ENCODE measurements around the gene MYO1E.
A peak's percentile ranks its signal among the peaks of the same experiment; 100 is the strongest.
"Not testable (repeated sequence)": the region's sequence is repeated elsewhere in the genome, so short reads cannot be mapped to it uniquely, and the experiment has no call there.

The MYO1E gene

DNA sequence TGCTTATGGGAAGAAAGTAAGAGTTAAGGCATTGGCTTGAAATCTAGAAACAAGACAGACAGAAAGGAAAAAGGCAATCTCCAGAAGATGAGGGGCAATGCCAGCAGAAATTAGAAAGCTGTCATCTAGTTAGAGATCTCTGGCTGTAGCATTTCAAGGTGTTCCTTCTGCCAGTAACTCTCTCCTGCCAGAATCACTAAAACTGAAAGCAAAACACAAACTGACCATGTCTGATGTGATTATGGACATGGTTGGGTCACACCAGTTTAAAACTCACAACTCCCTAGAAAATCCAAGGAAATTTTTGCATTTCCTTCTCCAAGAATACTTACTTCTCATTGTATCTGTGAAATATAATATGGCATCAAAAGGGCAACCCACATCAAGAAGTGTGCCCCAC, 83.1 kb downstream of the MYO1E start:
- DNase-seq, result no peak

DNA sequence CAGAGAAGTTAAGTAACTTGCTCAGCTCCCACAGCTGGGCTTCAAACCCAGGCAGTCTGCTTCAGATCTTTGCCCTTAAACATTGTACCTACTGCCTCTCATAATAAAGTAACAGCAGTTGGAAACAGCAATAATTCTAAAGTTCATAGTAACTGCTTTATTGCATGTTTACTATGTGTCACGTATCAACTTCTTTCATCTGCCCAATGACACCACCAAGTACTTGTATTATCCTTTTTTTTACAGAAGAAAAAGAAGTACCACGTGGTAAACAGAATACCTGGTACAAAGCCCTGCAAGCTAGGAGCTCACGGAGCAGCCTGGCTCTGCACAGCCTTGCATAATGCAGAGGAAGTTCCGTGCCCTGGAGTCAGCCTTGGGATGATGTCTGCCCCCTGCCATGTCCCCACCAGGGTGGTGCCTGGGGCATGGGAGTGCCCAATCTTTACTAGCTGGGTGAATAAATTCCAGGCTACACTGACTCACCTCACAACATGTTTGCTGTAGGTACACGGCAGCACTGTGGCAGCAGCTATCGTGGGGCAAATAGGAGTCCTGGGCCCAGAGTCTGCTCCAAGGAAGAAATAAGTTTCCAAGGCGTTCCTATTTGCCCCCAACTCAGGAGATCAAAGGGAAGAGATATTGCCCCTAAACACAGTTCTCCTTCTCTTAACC, 88.8 kb downstream of the MYO1E start:
- DNase-seq, result peak; percentile 33

DNA sequence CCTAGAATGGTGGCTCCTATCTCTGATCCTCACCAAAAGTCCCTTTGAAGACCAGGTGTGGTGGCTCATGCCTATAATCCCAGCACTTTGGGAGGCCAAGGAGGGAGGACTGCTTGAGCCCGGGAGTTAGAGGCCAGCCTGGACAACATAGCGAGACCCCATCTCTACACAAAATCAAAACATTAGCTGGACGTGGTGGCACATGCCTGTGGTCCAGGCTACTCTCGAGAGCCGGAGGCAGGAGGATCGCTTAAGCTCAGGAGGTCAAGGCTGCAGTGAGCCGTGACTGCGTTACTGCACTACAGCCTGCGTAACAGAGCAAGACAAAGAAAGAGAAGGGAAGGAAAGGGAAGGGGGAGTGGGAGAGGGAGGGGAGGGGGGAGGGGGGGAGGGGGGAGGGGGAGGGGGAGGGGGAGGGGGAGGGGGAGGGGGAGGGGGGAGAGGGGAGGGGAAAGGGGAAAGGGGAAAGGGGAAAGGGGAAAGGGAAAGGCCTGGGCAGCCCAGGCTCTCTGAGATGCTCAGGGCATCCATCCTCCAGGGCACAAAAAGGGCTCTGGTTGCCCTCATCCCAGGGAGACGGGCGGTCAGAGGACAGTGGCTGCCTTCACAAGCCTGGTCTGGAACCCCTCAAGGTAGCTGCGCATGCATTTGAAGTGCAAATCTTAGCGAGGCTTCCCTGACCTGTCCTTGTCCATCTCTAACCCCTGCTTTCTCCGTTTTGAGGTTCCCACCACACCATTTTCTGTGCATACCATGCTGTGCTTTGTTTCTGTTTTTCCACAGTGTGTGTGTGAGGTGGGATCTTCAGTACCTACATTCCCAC, 89.9 kb downstream of the MYO1E start:
- DNase-seq, result peak; percentile 14

DNA sequence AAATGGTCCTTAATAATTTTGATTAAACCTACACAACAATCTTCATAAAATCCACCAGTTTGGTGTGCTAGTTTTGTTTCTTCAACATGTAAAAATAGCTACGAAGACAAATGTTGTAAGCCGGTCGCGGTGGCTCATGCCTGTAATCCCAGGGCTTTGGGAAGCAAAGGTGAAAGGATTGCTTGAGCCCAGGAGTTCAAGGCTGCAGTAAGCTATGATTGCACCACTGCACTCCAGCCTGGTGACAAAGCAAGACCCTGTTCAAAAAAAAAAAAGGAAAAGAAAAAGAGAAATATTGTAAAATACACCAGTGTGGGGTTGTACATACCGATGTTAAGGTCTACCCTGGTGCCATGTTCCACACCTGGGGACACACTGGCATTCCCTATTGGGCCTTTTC, 91.0 kb downstream of the MYO1E start:
- DNase-seq, result no peak

DNA sequence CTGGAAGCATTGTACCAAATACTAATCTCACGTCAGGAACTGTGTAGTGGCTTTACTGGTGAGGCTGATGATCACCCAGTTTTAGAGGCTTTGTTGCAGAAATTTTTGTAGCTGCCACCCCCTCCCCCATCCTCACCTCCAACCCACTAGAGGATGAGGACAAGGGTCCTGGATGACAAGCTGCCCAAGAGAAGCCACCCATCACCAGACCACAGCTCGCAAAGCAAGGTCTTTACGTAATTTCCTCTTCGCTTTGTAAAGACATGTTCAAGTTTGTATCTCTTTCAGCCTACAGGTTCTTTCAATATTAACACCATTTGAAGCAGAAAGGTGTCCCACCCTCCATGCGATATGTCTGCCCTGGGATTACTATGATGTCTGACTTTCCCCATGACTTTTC, 91.8 kb downstream of the MYO1E start:
- DNase-seq, result no peak

DNA sequence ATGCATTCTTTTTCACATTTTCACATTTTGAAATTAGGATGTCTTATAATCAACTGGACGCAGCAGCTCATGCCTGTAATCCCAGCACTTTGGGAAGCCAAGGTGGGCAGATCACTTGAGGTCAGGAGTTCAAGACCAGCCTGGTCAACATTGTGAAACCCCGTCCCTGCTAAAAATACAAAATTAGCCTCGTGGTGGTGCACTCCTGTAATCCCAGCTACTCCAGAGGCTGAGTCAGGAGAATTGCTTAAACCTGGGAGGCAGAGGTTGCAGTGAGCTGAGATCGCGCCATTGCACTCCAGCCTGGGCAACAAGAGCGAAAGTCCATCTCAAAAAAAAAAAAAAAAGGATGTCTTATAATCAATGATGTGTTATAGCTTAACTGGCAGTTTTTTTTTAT, 92.4 kb downstream of the MYO1E start:
- not testable (repeated sequence) for DNase-seq

DNA sequence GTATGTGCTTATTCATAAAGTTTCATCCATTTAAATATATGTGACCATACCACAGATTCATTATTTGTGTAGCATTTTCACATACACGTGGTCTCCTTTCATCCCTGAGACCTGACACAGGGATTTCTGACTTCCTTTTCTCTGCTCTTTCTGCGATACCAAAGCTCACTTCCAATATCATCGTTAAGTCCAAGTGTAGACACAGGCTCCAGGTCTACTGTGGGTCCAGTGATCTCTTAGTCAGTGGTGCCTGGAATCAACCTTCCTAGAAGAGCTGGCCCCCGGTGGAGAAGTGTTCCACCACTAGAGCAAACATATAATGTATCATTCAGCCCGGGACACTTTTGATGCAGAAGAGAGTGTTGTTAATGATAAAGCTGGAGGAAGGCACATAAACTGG, 93.6 kb downstream of the MYO1E start:
- no peak for DNase-seq

DNA sequence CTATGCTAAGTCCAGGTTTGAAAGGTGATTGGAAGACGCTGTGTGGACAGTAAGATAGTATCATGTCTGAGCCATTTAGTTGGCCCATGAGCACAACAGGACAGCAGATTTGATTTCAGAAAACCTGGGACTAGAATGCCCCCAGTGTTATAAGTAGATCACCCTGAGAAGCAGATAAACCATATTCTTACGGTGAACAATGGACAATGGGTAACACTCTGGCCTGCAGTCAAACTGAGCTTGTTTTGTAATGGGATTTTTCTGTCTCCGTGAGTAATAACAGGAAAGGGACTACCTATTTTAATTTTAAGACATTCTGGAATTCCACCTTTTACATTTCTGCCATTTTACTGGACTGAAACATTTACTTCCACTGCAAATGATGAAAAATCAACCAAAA, 94.6 kb downstream of the MYO1E start:
- no peak for DNase-seq

DNA sequence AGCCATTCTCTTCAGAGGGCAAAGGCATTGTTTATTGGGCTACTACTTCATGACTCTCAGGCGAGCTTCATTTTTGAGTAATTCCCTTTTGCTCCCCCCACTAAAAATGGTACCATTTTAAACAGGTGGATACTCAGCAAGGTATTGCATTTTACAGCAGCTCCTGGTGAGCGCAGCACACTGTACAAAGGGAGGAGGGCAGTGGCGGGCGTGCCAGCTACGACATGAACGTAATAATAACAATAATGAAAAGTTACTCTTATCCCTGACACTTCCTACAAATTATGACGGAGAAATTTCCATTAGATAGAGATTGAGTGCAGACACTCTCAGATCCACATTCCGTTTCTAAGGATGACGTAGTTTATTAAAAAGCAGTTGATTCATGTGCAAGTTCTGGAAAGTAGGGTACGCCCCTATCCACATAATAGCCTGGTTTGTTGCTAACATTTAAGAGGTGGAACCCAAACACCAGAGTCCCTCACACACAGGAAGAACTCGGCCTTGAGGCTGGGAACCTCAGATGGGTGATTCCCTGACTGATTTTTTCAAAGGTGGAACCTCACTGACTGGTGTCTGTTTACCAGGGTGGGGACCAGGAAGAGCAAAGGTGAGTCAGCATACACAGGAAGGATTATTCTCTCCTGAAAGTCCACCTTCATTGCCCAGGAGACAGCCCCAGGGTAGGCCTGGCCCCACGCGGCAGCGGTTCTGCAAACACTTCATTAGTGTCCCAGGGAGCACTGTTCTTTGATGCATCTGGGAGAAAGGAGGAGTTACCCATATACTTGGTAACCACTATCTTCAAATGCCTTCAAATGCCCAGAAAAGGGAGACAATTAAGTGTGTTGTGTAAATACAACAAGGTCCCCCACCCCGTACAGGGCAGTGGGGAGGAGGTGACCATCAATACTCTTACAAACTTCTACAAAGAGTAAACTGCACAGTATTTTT, 96.2 kb downstream of the MYO1E start:
- peak; percentile 87 for DNase-seq

DNA sequence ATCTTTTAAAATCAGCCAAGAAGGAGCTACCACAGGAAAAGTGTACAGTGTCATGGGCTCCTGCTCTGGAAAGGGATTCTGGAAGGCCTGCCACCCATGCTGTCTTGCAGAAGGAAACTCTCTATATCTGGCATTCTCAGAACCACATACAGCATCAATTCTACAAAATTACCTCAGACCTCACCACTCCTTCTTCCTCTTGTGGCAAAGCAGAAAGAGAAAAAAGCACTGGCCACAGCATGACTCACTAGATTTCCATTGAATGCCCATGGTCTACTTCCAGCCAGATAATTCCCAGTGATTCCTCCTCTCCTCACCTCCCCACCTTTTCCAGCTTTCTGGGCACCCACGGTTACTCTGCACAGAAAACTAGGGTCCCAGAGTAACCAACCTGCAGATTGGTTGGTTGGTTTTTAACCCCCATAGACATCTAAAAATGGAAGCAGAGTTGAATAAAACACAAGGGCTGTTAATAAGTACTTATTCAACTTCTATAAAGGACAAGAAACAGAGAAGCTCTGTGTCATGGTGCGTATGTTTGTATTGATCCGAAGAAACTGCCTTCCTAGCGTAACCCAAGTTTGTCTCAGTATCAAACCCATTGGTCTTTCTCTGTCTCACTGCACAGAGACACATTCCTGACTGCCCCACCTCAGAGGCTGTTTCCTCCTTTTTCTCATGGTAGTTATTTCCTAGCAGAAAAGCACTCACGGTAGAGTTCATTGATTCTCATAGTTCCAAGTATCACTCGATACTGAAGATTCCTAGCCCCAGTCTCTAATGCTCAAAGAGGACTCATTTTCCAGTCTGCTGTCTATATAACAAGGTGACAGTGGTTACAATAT, 98.3 kb downstream of the MYO1E start:
- DNase-seq, result peak; percentile 30

DNA sequence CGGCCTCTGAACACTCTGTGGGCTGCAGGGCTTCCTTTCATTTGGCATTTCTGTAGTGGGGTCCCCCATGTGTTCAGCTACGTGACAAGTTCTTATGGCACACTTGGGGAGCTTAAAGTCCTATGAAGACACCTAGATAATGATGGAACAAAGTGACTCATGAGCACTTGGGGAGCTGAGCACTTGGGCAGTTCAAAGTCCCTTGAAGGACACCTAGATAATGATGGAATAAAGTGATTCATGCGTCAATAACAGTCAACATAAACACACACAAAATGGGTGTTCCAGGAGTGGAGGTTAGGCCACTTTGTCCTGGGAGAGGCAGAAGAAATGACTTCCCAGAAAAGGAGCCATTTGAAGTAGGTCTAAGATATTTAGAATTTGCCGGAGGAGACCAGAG, 99.4 kb downstream of the MYO1E start:
- peak; percentile 36 for DNase-seq

DNA sequence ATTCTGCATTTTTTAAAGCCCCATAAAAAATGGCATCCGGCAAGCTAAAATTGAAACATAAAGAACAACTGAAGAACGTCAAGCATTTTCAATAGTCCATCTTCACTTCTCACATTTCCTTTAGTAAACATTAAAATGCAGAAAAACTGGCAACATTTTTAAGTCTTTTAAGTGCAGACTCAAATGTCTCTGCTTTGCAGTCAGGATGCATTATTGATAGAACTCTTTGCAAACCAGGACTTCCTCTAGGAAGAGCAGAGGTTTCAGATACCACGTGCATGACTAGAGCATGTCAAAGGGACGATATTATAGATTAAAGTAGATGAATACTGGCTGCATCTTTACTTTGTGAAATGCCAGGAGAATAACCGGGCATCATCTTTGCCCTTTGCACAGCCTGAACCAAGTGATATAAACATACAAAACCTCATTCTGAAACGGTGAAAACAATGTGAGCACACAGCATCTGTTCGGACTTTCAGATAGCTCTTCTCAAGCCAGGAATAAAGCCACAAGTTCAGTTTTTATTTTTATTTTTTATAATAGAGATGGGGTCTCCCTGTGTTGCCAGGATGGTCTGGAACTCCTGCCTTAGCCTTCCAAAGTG, 101.0 kb downstream of the MYO1E start:
- DNase-seq, result no peak

DNA sequence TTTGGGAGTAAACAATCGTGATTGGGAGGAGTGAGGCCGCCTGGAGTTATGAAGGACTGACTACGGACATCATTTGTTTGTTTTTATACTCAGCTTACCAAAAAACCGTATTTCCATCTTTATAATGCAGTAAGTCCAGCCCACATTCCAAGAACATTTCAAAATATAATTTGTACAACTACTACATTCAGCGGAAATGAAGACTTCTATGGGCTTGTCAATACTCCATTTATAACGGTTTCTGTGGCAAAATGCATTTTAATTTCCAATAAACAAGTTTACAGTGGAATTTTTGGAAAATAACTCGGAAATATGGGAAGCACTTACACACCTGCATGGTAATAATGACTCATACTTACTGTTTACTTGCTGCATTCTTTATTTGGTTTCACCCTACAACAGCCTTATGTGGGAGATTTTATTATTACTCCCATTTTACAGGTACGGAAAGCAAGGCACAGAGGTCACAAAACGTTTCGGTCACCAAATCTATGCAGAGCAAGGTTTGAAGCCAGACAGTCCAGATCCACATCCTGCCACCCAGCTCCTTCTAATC, 103.7 kb downstream of the MYO1E start:
- no peak for DNase-seq

DNA sequence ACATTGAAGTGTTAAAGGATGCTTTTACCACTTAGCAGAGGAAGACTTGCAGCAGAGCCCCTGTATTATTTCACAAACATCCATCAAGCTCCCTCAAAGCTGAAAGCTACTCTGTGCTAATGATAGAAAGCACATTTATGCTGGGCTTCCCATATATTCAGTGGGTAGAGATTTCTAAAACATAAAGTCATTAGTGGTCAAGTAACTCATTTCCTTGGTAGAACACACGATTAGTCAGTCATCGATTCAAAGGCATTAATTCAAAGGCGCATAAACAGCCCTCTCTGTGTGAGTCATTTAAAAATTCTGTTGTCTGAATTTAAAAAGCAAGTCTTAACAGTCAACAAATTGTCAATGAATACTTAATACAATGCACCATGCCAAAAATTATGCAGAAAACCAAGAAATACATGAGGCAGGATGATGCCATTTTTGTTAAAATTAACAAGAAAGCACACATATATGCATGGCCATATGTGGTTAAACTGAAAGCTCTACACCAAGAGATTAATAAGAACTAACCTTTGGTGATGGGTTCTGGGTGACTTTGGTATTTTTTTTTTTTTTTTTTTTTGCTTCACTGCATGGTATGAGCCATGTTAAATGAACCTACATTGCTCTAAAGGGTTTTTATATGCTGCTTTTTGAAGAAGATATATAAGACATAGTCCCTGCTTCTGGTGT, 104.4 kb downstream of the MYO1E start:
- peak; percentile 12 for DNase-seq

DNA sequence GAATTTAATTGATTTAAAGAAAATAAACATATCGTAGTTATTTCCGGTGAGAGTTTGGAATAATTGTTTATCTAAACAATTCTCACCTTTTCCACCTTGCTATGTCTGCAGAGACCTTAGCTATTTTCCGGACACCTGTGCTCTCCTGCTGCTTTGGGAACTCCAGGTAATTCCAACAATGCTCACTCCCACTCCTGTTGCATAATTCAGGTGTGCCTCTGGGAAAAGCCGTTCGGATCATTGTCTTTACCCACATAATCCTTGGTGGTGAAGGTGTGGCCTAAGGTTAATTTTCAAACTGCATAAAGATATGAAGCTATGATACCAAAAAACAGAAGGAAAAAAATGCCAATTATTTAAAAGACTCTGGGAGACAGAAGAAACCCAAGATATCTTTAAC, 106.6 kb downstream of the MYO1E start:
- no peak for DNase-seq

DNA sequence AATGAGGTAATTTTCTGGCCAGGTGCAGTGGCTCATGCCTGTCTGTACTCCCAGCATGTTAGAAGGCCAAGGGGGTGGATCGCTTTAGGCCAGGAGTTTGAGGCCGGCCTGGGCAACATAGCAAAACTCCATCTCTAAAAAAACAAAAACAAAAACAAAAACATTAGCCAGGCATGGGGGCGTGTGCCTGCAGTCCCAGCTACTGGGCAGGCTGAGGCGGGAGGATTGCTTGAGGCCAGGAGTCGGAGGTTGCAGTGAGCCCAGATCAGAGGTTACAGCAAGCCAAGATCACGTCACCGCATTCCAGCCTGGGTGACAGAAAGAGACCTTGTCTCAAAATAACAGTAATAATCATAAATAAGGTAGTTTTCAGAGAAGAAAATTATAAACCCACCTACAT, 110.4 kb downstream of the MYO1E start:
- no peak for DNase-seq

DNA sequence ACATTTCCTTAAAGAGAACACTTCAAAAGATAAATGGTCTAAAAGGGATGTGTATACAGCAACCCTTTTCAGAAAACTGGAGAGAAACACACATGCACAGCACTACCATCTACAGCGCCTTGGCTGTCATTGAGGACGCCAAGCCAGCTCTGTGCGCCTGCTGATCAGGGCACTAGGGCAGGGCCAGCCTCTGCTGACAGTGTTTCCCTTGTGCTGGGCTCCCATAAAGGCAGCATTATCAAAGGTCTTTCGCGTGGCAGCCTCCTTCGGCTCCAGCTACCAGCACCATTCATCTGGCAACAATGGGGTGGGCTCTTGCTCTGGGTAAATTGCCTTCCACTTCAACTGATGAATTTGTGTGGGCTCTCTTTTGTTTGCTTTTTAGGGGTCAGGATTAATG, 112.6 kb downstream of the MYO1E start:
- no peak for DNase-seq

DNA sequence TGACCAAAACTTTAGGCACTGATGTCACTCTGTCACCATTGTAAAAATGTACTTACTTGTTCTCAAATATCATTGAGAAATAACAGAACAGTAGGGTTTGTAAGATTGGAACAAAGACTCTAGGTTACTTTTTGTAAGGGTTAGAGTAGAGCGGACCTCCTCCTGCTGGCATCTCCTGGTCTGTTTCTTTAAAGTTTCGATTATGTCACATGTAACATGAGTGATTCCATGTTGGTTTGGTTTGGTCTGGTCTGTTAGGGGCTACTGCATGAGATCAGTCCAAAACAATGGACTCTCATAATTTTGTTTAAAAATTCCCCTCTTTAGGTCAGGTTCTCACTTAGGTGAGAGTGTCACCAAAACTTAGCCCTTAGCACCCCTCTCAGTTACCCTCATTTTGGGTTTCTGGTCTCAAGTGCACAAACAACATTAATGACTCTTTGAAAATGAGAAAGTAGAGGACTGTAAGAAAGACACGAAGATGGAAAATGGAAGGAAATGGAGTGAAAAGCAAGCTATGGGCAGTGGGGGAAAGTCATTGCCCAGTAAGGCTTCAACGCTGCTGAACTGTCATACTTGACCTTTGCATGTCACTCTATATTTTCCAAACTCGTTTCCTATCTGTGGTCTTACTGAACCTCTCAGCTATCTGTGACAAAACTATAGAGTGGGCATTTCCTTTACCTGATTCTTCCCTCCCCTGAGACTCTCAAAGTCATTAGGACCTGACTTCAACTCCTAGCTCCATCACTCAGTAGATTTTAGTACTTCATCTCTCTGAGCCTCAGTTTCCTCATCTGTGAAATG, 113.3 kb downstream of the MYO1E start:
- DNase-seq, result no peak

DNA sequence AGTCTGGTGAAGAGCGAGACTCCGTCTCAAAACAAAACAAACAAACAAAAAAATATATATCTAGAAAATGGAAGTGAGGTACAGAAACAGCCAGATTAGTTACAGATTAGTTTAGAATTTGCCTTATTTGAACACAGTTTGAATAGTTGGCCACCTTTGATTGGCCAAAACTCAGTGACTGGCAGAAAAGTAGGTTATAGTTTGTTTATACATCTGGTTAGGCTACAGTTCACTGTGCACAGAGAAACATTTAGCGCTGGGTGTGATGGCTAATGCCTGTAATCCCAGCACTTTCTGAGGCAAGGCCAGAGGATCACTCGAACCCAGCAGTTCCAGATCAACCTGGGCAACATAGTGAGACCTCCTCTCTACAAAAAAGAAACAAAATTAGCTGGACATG, 114.4 kb downstream of the MYO1E start:
- no peak for DNase-seq

DNA sequence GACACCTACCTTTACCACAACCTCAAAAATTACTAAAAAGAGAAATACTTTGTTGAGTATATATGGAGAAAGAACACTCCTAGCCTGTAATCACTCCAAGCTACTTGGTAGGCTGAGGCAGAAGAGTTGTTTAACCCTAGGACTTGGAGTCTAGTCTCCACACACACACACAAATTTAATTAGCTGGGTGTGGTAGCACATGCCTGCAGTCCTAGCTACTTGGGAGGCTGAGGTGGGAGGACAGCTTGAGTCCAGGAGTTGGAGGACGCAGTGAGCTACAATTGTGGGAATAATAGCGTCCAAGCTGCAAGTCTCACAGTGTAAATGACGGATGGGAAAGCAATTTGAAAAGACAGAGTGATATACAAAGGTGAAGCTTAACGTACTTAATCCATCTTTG, 115.5 kb downstream of the MYO1E start:
- no peak for DNase-seq

Measured in DMS53 (cell line).